Activated CD4-positive, CD25-positive, alpha-beta regulatory T cell treated with anti-CD3 and anti-CD28 coated beads, Interleukin-2, amount 50 U/mL, for 16 hours (primary cell): Measurements from ENCODE around the gene PCDHGA4.
"Not testable (repeated sequence)": the region's sequence is repeated elsewhere in the genome, so short reads cannot be mapped to it uniquely, and the experiment has no call there.

ENCODE experiments used
- DNase-seq: peaks from one replicate; pipeline ENCODE4 v3.0.0-alpha.2; 2020; ENCODE audit warnings: low read depth, low spot score

The PCDHGA4 gene

DNA sequence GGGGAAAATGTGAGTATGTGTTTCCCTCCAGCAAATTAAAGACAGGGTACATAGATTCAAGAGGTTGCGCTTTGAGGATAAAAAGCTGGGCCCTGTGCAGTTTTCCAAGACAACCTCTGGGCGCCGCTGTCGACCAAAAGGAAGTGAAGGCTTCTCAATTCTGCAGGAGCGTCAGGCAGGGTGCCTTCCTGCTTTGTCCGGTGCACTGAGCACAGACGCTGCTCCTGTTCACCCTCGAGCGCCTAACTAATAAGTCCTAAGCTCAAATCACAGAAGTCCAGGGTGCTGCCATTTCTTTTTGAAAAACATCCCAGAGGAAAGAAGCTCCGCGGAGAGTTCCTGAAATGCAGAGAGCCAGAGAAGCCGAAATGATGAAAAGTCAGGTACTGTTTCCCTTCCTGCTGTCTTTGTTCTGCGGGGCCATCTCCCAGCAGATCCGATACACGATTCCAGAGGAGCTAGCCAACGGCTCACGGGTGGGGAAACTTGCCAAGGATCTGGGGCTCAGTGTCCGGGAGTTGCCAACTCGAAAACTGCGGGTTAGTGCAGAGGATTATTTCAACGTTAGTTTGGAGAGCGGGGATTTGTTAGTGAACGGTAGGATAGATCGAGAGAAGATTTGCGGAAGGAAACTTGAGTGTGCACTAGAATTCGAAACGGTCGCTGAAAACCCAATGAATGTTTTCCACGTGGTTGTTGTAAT lies 4.8 kb upstream of the PCDHGA4 start, which contains the start of gene PCDHGB1:
Gene PCDHGB1 (plus strand): TSS at position 183 of the 703 bp plus-strand sequence. CDS start 162 bp downstream, at position 345.
- no peak for DNase-seq

DNA sequence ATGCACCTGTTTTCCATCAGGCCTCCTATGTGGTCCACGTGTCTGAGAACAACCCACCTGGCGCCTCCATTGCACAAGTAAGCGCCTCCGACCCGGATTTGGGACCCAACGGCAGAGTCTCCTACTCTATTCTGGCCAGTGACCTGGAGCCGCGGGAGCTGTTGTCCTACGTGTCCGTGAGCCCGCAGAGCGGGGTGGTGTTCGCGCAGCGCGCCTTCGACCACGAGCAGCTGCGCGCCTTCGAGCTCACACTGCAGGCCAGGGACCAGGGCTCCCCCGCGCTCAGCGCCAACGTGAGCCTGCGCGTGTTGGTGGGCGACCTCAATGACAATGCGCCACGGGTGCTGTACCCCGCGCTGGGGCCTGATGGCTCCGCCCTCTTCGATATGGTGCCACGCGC lies 3.2 kb upstream of the PCDHGA4 start:
- no peak for DNase-seq

DNA sequence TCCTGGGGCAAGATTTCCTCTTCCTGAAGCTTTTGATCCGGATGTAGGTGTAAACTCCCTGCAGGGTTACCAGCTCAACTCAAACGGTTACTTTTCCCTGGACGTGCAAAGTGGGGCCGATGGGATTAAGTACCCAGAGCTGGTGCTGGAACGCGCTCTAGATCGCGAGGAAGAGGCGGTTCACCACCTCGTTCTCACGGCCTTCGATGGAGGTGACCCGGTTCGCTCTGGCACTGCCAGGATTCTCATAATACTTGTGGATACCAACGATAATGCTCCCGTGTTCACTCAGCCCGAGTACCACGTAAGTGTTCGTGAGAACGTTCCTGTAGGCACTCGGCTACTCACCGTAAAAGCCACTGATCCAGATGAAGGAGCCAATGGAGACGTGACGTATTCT lies 820 bp downstream of the PCDHGA4 start:
- DNase-seq: no peak

DNA sequence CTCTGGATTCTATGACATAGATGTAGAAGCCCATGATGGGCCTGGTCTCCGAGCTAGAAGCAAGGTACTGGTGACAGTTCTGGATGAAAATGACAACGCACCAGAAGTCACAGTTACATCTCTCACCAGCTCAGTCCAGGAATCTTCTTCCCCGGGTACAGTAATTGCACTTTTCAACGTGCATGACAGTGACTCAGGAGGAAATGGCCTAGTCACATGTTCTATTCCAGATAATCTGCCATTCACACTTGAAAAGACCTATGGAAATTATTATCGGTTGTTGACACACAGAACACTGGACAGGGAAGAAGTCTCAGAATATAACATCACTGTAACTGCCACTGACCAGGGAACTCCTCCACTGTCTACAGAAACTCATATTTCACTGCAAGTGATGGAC lies 1.3 kb downstream of the PCDHGA4 start:
- no peak for DNase-seq

DNA sequence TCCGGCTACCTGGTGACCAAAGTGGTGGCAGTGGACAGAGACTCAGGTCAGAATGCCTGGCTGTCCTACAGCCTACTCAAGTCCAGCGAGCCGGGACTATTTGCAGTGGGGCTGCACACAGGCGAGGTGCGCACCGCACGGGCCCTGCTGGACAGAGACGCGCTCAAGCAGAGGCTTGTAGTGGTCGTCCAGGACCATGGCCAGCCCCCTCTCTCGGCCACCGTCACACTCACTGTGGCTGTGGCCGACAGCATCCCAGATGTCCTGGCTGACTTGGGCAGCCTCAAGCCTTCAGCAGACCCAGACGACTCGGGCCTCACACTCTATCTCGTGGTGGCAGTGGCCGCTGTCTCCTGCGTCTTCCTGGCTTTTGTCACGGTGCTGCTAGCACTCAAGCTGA lies 2.1 kb downstream of the PCDHGA4 start:
- no peak for DNase-seq

DNA sequence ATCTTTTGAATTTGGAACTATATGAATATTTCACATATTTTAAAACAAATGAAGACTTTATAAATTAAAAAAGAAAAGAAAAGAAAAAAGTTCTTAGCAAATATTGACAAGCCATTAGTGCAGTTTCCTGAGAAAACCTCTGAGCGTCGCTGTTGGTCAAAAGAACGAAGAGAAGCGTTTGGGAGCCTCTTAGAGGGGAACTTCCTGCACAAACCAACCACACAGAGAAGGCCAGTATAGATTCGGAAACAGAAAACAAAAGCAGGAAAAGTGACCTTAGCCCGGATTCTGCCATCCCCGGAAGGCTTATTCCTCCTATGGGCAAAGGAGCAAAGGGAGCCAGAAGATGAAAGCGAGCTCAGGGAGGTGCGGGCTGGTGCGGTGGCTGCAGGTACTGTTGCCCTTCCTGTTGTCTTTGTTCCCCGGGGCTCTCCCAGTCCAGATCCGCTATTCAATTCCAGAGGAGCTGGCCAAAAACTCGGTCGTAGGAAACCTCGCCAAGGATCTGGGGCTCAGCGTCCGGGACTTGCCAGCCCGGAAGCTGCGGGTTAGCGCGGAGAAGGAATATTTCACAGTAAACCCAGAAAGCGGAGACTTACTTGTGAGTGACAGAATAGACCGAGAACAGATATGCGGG lies 5.1 kb downstream of the PCDHGA4 start, which contains the start of gene PCDHGB2:
Gene PCDHGB2 (plus strand): TSS at position 205 of the 637 bp plus-strand sequence. CDS start 142 bp downstream, at position 347.
- DNase-seq: no peak

DNA sequence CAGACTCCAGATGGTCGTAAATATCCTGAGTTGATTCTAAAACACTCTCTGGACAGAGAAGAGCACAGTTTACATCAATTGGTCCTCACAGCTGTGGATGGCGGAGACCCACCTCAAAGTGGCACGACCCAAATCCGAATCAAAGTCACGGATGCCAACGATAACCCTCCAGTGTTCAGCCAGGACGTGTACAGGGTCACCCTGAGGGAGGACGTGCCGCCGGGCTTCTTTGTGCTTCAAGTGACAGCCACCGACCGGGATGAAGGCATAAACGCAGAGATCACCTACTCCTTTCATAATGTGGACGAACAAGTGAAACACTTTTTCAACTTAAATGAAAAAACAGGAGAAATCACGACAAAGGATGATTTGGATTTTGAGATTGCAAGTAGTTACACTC lies 5.9 kb downstream of the PCDHGA4 start:
- DNase-seq: no peak

DNA sequence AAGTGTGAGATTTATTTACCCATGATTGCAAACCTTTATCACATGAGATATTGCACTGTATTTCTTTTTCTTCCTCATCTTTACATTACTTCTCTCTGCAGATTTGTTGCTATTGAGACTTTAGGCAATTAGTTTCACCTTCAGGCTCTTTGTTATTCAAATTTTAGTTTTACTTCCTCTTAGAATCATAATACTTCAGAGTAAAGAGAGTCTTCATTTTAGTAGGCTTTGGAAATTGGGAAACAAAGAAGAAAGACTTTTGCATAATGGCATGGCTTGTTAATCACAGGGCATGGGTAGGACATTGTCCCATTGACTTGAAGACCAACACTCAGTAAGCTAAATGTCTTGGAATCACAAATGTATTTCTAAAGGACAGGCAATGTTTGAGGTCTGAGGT lies 7.9 kb downstream of the PCDHGA4 start:
- no peak for DNase-seq

DNA sequence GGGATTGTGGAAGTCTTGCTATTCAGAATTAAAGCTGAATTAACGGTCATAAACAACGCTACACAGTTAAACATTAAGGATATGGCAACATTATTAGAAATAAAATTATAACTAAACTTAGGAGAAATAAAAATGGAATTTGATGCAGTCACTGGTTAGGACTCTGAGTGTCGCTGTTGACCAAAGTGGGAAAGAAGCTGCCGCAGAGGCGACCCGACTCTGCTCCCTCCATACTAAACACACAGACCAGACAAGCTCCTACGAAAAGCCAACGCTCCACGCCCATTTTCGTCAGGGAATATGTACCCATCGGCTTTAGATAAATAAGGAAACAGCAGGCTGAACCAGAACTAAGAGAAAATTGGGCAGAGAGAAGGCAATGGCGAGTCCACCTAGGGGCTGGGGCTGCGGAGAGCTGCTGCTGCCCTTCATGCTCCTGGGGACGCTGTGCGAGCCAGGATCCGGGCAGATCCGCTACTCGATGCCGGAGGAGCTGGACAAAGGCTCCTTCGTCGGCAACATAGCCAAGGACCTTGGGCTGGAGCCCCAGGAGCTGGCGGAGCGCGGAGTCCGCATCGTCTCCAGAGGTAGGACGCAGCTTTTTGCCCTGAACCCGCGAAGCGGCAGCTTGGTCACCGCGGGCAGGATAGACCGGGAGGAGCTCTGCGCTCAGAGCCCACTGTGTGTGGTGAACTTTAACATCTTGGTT lies 9.3 kb downstream of the PCDHGA4 start, which contains the start of gene PCDHGA5:
Gene PCDHGA5 (plus strand): TSS at position 211 of the 709 bp plus-strand sequence. CDS start 169 bp downstream, at position 380.
- no peak for DNase-seq

DNA sequence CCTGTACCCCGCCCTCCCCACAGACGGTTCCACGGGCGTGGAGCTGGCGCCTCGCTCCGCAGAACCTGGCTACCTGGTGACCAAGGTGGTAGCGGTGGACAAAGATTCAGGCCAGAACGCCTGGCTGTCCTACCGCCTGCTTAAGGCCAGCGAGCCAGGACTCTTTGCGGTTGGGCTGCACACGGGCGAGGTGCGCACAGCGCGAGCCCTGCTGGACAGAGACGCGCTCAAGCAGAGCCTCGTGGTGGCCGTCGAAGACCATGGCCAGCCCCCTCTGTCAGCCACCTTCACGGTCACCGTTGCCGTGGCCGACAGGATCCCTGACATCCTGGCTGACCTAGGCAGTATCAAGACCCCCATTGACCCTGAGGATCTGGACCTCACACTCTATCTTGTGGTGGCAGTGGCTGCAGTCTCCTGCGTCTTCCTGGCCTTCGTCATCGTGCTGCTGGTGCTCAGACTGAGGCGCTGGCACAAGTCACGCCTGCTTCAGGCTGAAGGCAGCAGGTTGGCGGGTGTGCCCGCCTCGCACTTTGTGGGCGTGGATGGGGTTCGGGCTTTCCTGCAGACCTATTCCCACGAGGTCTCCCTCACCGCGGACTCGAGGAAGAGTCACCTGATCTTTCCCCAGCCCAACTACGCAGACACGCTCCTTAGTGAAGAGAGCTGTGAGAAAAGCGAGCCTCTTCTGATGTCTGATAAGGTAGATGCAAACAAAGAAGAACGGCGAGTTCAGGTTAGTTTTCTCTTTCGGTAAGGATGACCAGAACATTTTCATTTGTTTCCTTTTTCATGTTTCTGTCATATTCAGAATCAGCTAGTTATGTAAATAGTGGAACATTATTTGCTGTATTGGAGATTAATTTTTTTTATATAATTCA lies 11.4 kb downstream of the PCDHGA4 start:
- no peak for DNase-seq

DNA sequence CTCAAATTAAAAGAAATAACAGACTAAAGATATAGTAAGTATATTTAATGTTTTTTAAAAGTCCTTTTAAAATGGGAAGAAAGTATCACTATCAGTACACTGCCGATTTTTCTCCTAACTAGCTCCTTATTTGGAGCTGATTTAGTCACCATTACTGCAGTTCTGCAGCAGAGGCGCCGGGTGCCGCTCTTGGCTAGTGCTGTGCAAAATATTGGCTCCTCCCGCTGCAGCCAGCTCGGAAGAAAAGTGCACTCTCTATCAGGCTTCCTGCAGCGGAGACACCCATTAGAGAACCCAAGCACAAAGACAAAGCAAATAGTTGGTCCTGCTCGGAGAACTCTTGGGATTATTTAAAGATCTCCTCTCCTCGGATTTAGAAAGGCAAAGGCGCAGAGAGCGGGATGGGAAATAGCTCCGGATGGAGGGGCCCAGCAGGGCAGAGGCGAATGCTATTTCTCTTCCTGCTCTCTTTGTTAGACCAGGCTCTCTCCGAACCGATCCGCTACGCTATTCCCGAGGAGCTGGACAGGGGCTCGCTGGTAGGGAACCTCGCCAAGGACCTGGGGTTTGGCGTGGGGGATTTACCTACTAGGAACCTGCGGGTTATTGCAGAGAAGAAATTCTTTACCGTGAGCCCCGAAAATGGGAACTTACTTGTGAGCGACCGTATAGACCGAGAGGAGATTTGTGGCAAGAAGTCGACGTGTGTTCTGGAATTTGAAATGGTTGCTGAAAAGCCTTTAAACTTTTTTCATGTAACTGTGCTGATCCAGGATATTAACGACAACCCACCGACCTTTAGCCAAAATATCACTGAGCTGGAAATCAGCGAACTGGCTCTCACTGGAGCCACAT lies 15.4 kb downstream of the PCDHGA4 start, which contains the start of gene PCDHGB3:
Gene PCDHGB3 (plus strand): TSS at position 249 of the 855 bp plus-strand sequence. CDS start 153 bp downstream, at position 402.
- no peak for DNase-seq

DNA sequence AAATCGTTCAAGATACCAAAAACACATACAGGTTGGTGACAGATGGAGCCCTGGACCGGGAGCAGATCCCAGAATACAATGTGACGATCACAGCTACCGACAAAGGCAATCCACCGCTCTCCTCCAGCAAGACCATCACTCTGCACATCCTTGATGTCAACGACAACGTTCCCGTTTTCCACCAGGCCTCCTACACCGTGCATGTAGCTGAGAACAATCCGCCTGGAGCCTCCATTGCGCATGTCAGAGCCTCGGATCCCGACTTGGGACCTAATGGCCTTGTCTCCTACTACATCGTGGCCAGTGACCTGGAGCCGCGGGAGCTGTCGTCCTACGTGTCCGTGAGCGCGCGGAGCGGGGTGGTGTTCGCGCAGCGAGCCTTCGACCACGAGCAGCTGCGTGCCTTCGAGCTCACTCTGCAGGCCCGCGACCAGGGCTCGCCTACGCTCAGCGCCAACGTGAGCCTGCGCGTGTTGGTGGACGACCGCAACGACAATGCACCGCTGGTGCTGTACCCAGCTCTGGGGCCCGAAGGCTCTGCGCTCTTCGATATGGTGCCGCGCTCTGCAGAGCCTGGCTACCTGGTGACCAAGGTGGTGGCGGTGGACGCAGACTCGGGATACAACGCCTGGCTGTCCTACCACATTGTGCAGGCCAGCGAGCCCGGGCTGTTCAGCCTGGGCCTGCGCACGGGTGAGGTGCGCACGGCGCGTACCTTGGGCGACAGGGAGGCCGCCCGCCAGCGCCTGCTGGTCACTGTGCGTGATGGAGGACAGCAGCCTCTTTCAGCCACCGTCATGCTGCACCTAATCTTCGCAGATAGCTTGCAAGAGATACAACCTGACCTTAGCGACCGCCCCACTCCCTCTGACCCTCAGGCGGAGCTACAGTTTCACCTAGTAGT lies 17.0 kb downstream of the PCDHGA4 start:
- no peak for DNase-seq

DNA sequence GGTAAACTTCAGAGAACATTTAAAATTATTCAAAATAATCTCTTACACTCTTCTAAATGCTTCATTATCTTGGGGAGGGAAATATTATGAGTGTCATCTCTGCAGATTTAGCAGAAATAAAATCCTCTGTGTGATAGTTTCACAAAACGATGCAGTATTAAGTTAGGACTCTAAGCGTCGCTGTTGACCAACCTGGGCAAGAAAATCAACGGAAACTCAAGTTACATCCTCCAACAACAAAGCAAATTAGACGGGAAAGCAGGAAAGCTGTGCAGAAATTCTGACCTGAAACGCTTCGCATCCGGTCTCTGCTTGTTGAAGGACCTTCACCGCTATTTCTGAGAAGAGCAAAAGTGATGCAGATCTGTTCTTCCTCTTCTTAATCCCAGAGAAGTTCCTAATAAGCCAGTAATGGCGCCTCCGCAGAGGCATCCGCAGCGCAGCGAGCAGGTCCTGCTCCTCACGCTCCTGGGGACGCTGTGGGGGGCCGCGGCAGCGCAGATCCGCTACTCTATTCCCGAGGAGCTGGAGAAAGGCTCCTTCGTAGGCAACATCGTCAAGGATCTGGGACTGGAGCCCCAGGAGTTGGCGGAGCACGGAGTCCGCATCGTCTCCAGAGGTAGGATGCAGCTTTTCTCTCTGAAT lies 19.0 kb downstream of the PCDHGA4 start, which contains the start of gene PCDHGA6:
Gene PCDHGA6 (plus strand): TSS at position 219 of the 645 bp plus-strand sequence. CDS start 193 bp downstream, at position 412.
- no peak for DNase-seq

DNA sequence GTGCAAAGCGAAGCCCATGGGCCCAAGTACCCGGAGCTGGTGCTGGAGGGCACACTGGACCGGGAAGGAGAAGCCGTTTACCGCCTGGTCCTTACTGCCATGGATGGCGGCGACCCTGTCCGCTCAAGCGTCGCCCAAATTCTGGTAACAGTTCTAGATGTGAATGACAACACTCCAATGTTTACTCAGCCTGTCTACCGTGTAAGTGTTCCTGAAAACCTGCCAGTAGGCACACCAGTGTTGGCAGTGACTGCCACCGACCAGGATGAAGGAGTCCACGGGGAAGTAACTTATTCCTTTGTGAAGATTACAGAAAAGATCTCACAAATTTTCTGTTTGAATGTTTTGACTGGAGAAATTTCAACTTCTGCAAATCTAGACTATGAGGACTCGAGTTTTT lies 19.8 kb downstream of the PCDHGA4 start:
- DNase-seq: no peak

DNA sequence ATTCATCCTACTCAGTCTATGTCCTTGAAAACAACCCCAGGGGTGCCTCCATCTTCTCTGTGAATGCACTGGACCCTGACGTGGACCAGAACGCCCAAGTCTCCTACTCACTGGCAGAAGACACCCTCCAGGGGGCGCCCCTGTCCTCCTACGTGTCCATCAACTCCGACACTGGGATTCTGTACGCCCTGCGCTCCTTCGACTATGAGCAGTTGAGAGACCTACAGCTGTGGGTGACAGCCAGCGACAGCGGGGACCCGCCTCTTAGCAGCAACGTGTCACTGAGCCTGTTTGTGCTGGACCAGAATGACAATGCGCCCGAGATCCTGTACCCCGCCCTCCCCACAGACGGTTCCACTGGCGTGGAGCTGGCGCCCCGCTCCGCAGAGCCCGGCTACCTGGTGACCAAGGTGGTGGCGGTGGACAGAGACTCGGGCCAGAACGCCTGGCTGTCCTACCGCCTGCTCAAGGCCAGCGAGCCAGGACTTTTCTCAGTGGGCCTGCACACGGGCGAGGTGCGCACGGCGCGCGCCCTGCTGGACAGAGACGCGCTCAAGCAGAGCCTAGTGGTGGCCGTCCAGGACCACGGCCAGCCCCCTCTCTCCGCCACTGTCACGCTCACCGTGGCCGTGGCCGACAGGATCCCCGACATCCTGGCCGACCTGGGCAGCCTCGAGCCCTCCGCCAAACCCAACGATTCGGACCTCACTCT lies 20.8 kb downstream of the PCDHGA4 start:
- DNase-seq: not testable (repeated sequence)

DNA sequence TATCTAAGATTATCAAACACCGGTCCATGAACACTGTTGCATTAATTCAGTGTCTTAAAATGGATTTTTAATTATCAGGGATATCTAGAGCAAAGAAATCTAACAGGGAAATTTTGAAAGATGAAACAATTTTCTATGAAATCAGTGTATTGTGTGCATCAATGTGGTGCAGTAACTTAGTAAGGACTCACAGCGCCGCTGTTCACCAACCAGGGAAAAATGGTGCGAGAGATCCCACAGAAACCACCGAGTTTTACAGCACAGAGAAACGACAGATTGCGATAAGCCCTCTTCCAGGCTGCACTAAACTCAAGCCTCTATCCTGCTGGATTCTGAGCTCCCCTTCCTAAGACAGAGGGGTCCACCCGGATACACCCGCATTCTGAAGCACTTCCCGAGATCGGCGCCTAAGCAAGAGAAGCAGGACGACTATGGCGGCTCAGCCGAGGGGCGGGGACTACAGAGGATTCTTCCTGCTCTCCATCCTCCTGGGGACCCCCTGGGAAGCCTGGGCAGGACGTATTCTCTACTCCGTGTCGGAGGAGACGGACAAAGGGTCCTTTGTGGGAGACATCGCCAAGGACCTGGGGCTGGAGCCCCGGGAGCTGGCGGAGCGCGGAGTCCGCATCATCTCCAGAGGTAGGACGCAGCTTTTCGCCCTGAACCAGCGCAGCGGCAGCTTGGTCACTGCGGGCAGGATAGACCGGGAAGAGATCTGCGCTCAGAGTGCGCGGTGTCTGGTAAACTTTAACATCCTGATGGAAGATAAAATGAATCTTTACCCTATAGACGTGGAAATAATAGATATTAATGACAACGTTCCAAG lies 27.9 kb downstream of the PCDHGA4 start, which contains the start of gene PCDHGA7:
Gene PCDHGA7 (plus strand): TSS at position 274 of the 826 bp plus-strand sequence. CDS start 158 bp downstream, at position 432.
- DNase-seq: no peak

DNA sequence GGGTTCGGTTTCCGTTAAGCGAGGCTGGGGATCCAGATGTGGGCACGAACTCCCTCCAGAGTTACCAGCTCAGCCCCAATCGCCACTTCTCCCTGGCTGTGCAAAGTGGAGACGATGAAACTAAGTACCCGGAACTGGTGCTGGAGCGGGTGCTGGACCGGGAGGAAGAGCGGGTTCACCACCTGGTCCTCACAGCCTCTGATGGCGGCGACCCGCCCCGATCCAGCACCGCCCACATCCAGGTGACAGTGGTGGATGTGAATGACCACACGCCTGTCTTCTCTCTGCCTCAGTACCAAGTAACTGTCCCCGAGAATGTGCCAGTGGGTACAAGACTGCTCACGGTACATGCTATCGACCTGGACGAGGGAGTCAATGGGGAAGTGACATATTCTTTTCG lies 28.5 kb downstream of the PCDHGA4 start:
- no peak for DNase-seq
